Body of pancreas (tissue), 4 donors: Measurements from ENCODE around the gene PCSK6.

Source experiments
- CTCF ChIP-seq, 7 experiments: fragments of 450-650 bp in 4 of 7; fragments of 200-600 bp in 3 of 7; sonication (generic) in 3 of 7; IDR thresholded peaks; one replicate each; pipeline ENCODE4 v1.5.1; 2016 to 2019; ENCODE audit warnings: antibody characterized with exemption in 7 of 7
- POLR2A ChIP-seq, 3 donors: fragments of 450-650 bp; IDR thresholded peaks; one replicate each; pipeline ENCODE4 v1.6.1; 2016; ENCODE audit warnings: antibody characterized with exemption in 3 of 3, mild to moderate bottlenecking in 2 of 3

GRCh38 chr15:101393172-101393571, 96.3 kb downstream of the PCSK6 start:
- TF ChIP-seq CTCF (IDR thresholded peaks at IDR 0.05) (no peak), POLR2A (IDR thresholded peaks at IDR 0.05) (no peak)
